Stimulated activated CD4-positive, alpha-beta T cell treated with anti-CD3 and anti-CD28 coated beads, Interleukin-12 subunit alpha, Interleukin-12 subunit beta, amount 100 ng/mL, for 4 hours (primary cell): ENCODE measurements around the gene PRKN.
"Not testable (repeated sequence)": the region's sequence is repeated elsewhere in the genome, so short reads cannot be mapped to it uniquely, and the experiment has no call there.

ENCODE experiments used
- DNase-seq: peaks from one replicate; pipeline ENCODE4 v3.0.0-alpha.2; 2020

The PRKN gene

DNA sequence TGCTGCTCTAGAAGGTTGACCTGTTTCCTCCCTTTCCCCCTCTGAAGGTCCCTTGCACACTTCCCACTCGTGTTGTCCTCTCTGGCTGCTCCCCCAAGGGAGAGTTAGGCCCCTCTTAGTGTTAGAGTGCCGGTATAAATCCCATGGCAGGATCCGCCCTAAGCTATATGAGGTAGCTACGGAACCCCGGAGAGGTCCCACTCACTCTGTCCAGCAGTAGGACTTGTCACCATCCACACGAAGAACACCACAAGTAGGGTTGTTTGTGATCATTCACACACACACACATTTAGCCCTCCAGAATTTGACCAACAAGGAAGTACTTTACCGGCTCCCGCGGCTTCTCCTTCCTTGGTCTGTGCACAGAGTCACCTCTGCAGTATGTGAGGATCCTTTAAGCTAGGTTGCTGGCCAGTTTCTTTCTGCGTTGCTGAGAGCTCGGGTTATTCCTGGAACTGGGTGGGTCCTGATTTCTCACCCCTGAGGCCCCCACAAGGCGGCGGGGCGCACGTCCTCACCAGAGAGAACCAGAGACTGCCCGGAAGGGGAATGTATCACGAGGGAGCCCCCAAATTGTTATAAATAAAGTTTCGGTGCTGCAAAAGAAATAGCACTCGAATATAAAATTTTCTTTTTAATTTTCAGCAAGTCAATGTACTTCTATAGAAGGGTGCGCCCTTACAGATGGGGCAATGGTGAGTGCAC is 1412.9 kb downstream of the PRKN start:
- DNase-seq, result not testable (repeated sequence)

GRCh38 chr6:161313940-161314509 is 1413.5 kb downstream of the PRKN start:
- no peak for DNase-seq

GRCh38 chr6:161313475-161313874 is 1414.1 kb downstream of the PRKN start:
- not testable (repeated sequence) for DNase-seq

GRCh38 chr6:161309774-161310173 is 1417.8 kb downstream of the PRKN start:
- DNase-seq, result not testable (repeated sequence)

DNA sequence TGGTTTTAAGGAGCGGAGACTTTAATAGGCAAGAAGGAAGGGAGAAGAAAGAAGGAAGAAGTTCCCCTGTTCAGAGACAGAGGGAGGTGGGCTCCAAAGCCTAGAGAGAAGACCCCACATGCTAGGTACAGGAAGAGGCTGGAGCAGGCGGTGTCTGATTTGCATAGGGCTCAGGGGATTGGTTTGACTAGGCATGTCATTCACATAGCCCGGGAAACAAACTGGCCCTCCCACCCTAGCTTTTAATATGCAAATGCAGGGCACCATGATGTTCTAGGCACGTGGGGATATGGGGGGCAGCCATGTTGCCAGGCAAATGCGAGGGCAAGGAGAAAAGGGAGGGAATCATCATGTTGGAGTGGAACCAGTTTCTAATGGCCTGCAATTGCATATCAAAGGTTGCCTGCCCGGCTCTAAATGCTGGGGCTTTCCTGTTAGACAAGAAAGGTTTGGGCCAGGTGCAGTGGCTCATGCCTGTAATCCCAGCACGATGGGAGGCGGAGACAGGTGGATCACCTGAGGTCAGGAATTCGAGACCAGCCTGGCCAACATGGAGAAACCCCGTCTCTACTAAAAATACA is 1419.4 kb downstream of the PRKN start:
- no peak for DNase-seq

- DNase-seq, result no peak
Measured at GRCh38 chr6:161305860-161306259, 1421.7 kb downstream of the PRKN start.

GRCh38 chr6:161303628-161304340 is 1423.8 kb downstream of the PRKN start:
- no peak for DNase-seq

- DNase-seq, result no peak
Measured at GRCh38 chr6:161302949-161303348, 1424.6 kb downstream of the PRKN start.

GRCh38 chr6:161301338-161301737 is 1426.2 kb downstream of the PRKN start:
- DNase-seq, result no peak

- DNase-seq, result no peak
Measured at GRCh38 chr6:161300823-161301222, 1426.7 kb downstream of the PRKN start.

DNA sequence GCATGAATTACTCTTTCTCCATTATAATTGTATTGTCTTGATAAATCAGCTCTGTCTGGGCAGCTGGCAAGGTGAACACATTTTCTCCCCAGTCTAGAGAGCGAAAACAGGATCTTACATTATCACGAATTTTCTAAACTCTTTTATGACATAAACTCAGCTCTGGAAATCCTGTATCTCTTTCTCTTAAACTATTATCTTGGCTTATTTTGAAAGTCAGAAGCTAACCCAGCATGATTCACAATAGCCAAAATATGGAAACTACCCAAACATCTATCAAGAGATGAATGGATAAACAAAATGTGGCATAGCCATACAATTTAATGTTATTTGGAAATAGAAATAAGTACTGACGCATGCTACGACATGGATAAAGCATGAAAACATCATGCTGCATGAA is 1427.8 kb downstream of the PRKN start:
- DNase-seq, result no peak
